ENCODE measurements around the gene PRCC.
A peak's percentile ranks its signal among the peaks of the same experiment; 100 is the strongest.

Gene PRCC

GRCh38 chr1:156746406-156746727, 21.0 kb upstream of the PRCC start:
- H3K9me3 ChIP-seq (replicated peaks; ENCODE audit: low read length): no peaks in the 10 kb centered on the region
- H3K4me1 ChIP-seq (ENCODE audit: control insufficient read depth, insufficient read depth, low read length): peaks cover 49% of the 10 kb centered on the region
- peak overlapping the region; percentile 99 for H3K9ac ChIP-seq (ENCODE audit: low read depth, low read length)
- peak overlapping the region; percentile 75 for H3K4me3 ChIP-seq (ENCODE audit: low read length)
- H3K27me3 ChIP-seq (ENCODE audit: control insufficient read depth, insufficient read depth, low read length): no peaks in the 10 kb centered on the region
- H3K36me3 ChIP-seq (ENCODE audit: insufficient read depth, low read length): peaks cover 36% of the 10 kb centered on the region
- peak overlapping the region; percentile 98 for H3K4me2 ChIP-seq (ENCODE audit: low read length)

GRCh38 chr1:156746728-156747631, 20.4 kb upstream of the PRCC start:
- Histone ChIP-seq H3K9me3 (replicated peaks; ENCODE audit: low read length) (no peaks in the 10 kb centered on the region), H3K4me2 (ENCODE audit: low read length) (peak overlapping the region; percentile 98), H3K9ac (ENCODE audit: low read depth, low read length) (peak overlapping the region; percentile 99), H3K36me3 (ENCODE audit: insufficient read depth, low read length) (peaks cover 30% of the 10 kb centered on the region), H3K4me1 (ENCODE audit: control insufficient read depth, insufficient read depth, low read length) (peaks cover 44% of the 10 kb centered on the region), H3K4me3 (ENCODE audit: low read length) (peak overlapping the region; percentile 99), H3K27me3 (ENCODE audit: control insufficient read depth, insufficient read depth, low read length) (no peaks in the 10 kb centered on the region)

- Histone ChIP-seq H3K9ac (ENCODE audit: low read depth, low read length) (peak overlapping the region; percentile 99), H3K9me3 (replicated peaks; ENCODE audit: low read length) (no peaks in the 10 kb centered on the region), H3K36me3 (ENCODE audit: insufficient read depth, low read length) (peaks cover 24% of the 10 kb centered on the region), H3K4me1 (ENCODE audit: control insufficient read depth, insufficient read depth, low read length) (peaks cover 53% of the 10 kb centered on the region), H3K4me2 (ENCODE audit: low read length) (peak overlapping the region; percentile 98), H3K4me3 (ENCODE audit: low read length) (peak overlapping the region; percentile 99), H3K27me3 (ENCODE audit: control insufficient read depth, insufficient read depth, low read length) (no peaks in the 10 kb centered on the region)
These were observed 19.3 kb upstream of the PRCC start for GRCh38 chr1:156747742-156748669.

GRCh38 chr1:156748670-156749418, 18.5 kb upstream of the PRCC start:
- Histone ChIP-seq H3K36me3 (ENCODE audit: insufficient read depth, low read length) (peaks cover 16% of the 10 kb centered on the region), H3K27me3 (ENCODE audit: control insufficient read depth, insufficient read depth, low read length) (no peaks in the 10 kb centered on the region), H3K4me2 (ENCODE audit: low read length) (peak overlapping the region; percentile 98), H3K4me1 (ENCODE audit: control insufficient read depth, insufficient read depth, low read length) (peaks cover 54% of the 10 kb centered on the region), H3K9me3 (replicated peaks; ENCODE audit: low read length) (no peaks in the 10 kb centered on the region), H3K9ac (ENCODE audit: low read depth, low read length) (peak overlapping the region; percentile 99), H3K4me3 (ENCODE audit: low read length) (peak overlapping the region; percentile 99)

GRCh38 chr1:156749419-156750118, 17.8 kb upstream of the PRCC start:
- H3K4me3 ChIP-seq (ENCODE audit: low read length): peak overlapping the region; percentile 99
- H3K4me2 ChIP-seq (ENCODE audit: low read length): peak overlapping the region; percentile 98
- H3K36me3 ChIP-seq (ENCODE audit: insufficient read depth, low read length): peaks cover 13% of the 10 kb centered on the region
- no peaks in the 10 kb centered on the region for H3K27me3 ChIP-seq (ENCODE audit: control insufficient read depth, insufficient read depth, low read length)
- H3K4me1 ChIP-seq (ENCODE audit: control insufficient read depth, insufficient read depth, low read length): peaks cover 54% of the 10 kb centered on the region
- H3K9me3 ChIP-seq (replicated peaks; ENCODE audit: low read length): no peaks in the 10 kb centered on the region
- H3K9ac ChIP-seq (ENCODE audit: low read depth, low read length): peak overlapping the region; percentile 99

GRCh38 chr1:156750191-156750672, 17.1 kb upstream of the PRCC start:
- Histone ChIP-seq H3K4me1 (ENCODE audit: control insufficient read depth, insufficient read depth, low read length) (peaks cover 54% of the 10 kb centered on the region), H3K9ac (ENCODE audit: low read depth, low read length) (peak overlapping the region; percentile 99), H3K27me3 (ENCODE audit: control insufficient read depth, insufficient read depth, low read length) (no peaks in the 10 kb centered on the region), H3K4me2 (ENCODE audit: low read length) (peak overlapping the region; percentile 98), H3K4me3 (ENCODE audit: low read length) (peak overlapping the region; percentile 99), H3K36me3 (ENCODE audit: insufficient read depth, low read length) (peaks cover 6% of the 10 kb centered on the region), H3K9me3 (replicated peaks; ENCODE audit: low read length) (no peaks in the 10 kb centered on the region)

- H3K4me1 ChIP-seq (ENCODE audit: control insufficient read depth, insufficient read depth, low read length): peaks cover 49% of the 10 kb centered on the region
- no peaks in the 10 kb centered on the region for H3K9me3 ChIP-seq (replicated peaks; ENCODE audit: low read length)
- peak overlapping the region; percentile 99 for H3K9ac ChIP-seq (ENCODE audit: low read depth, low read length)
- H3K4me3 ChIP-seq (ENCODE audit: low read length): peak overlapping the region; percentile 99
- H3K4me2 ChIP-seq (ENCODE audit: low read length): peak overlapping the region; percentile 98
- H3K36me3 ChIP-seq (ENCODE audit: insufficient read depth, low read length): peaks cover 3% of the 10 kb centered on the region
- no peaks in the 10 kb centered on the region for H3K27me3 ChIP-seq (ENCODE audit: control insufficient read depth, insufficient read depth, low read length)
These were observed 16.5 kb upstream of the PRCC start for GRCh38 chr1:156750711-156751450.

GRCh38 chr1:156751451-156751756, 15.9 kb upstream of the PRCC start, which contains the start of gene HDGF:
TSS of gene HDGF (minus strand) at chr1:156751675. CDS start at chr1:156751429, 246 bp downstream.
- Histone ChIP-seq H3K4me3 (ENCODE audit: low read length) (peak within 1 kb of the TSS; percentile 99), H3K9ac (ENCODE audit: low read depth, low read length) (peak within 1 kb of the TSS; percentile 99), H3K27me3 (ENCODE audit: control insufficient read depth, insufficient read depth, low read length) (no peaks in the 10 kb centered on the region), H3K36me3 (ENCODE audit: insufficient read depth, low read length) (peaks cover 3% of the 10 kb centered on the region), H3K9me3 (replicated peaks; ENCODE audit: low read length) (no peaks in the 10 kb centered on the region), H3K4me2 (ENCODE audit: low read length) (peak within 1 kb of the TSS; percentile 98), H3K4me1 (ENCODE audit: control insufficient read depth, insufficient read depth, low read length) (peaks cover 44% of the 10 kb centered on the region)

GRCh38 chr1:156751757-156752481, 15.4 kb upstream of the PRCC start:
- Histone ChIP-seq H3K36me3 (ENCODE audit: insufficient read depth, low read length) (peaks cover 3% of the 10 kb centered on the region), H3K9ac (ENCODE audit: low read depth, low read length) (peak overlapping the region; percentile 99), H3K4me3 (ENCODE audit: low read length) (peak overlapping the region; percentile 99), H3K9me3 (replicated peaks; ENCODE audit: low read length) (no peaks in the 10 kb centered on the region), H3K4me1 (ENCODE audit: control insufficient read depth, insufficient read depth, low read length) (peaks cover 39% of the 10 kb centered on the region), H3K27me3 (ENCODE audit: control insufficient read depth, insufficient read depth, low read length) (no peaks in the 10 kb centered on the region), H3K4me2 (ENCODE audit: low read length) (peak overlapping the region; percentile 98)
